NCI-H1092 (cell line): ENCODE data around the gene CDH23.

Source experiments
- DNase-seq: peaks from one replicate; lab custom pipeline; 2025; lab: John Stamatoyannopoulos, UW

The CDH23 gene

DNA sequence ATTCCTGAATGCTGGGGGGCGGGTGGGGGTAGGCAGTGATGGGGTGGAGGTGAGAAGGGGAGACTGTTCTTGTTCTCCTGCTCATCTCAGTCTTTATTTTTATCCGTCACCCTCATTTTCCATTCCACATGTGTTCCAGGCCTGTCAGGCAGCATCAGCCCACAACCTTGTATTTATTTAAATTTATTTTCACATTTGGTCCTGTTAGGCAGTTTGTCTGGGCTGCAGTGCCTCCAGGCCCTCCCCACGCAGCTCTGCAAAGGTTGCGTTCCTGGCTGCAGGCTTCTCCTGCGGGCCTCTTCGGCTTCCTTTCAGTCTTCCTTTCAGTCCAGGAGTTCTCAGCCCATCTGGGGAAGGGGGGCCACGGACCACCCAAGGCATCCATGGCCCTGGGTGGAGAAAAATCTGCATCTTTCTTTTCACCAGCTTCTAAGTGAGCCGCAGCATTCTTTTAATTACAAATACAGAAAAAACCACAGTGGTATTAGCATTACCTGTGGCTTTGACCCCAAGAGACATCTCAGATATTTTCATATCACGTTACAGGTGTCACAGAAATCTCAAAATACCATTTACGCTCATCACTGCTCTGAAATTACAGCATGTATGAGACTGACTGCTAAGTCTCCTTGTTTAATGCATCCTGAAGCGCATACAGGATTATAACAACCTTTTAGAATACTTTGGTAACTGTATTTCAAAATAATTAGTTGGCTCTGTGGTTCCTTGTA is 228.9 kb downstream of the CDH23 start:
- no peak for DNase-seq

DNA sequence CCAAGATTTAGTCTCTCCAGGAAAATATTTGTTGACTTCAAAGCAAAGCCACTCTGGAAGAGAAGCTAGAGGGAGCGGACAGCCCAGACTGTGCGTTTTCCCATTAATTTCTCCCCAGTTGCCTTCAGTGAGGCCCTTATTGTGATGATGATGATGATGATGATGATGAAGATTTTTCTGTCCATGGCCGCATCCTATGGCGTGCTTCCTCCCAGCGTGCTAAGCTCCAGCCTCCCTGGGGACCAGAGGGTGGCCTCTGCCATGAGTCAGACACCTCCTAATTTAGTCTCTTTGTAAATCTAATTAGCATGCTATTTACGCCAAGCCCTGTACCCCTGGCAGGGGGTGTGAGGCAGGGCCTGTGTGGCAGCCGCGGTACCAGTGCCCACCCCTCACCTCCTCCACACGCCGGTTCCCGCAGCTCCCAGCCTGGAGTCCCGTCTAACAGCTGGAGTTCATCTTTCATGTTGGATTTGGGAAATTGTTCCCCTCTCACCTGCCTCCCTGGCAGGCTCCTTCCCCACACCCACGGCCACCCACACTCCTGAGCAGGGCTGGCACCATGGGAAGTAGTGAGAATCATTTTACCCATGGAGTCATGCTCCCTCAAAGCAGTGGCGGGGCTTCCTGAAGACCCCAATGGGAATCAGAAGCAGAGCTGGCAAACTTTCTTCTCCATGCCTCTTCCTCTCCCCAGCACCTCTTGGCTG is 230.7 kb downstream of the CDH23 start:
- DNase-seq = no peak

DNA sequence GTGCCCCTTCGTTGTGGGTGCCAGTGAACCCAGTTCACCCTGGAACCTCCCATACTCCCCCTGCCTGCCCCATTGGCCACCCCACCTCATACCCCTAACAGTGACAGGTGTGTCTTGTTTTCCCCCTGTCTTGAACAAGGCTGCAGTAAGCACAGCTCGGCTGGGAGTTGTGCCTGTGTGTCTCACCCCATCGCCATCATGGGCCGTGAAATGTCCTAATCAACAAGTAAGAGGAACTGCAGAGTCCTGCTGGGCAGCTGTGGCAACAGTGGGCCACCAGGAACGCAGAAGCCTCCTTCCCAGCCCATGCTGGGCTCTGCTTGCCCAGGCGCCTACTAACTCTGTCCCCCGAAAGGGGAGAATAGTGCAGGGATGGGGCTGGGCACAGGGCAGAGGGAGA is 231.2 kb downstream of the CDH23 start:
- DNase-seq = no peak

DNA sequence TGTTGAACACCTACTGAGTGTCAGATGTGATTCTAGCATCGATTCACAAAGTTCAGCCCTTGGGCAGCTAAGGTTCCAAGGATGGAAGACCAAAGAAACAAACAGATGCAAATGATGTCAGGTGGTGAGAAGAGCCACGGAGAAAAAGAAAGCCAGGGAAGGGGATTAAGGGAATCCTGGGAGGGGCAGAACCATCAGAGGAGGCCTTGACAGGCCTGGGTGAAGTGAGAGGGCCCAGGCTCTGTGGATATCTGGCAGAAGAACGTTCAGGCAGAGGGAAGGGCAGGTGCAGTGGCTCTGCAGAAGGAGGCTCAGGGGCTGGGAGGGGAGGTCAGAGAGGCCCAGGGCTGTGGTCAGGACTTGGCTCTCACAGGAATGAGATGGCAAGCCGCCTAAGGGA is 232.4 kb downstream of the CDH23 start:
- DNase-seq = no peak

DNA sequence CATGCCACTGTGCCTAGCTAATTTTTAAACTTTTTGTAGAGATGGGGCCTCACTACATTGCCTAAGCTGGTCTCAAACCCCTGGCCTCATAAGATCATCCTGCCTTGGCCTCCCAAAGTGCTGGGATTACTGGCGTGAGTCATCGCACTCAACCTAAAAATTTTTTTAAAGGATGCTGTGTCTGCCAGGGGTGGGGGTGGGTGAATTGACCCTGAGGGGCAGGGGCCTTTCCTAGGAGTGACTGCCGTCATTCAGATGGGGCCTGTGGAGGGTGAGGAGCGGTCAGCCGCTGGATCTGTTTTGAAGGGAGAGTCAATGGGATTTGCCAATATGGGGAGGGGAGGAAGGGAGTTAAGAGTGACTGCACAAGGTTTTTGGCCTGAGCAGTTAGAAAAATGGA is 233.4 kb downstream of the CDH23 start:
- no peak for DNase-seq

DNA sequence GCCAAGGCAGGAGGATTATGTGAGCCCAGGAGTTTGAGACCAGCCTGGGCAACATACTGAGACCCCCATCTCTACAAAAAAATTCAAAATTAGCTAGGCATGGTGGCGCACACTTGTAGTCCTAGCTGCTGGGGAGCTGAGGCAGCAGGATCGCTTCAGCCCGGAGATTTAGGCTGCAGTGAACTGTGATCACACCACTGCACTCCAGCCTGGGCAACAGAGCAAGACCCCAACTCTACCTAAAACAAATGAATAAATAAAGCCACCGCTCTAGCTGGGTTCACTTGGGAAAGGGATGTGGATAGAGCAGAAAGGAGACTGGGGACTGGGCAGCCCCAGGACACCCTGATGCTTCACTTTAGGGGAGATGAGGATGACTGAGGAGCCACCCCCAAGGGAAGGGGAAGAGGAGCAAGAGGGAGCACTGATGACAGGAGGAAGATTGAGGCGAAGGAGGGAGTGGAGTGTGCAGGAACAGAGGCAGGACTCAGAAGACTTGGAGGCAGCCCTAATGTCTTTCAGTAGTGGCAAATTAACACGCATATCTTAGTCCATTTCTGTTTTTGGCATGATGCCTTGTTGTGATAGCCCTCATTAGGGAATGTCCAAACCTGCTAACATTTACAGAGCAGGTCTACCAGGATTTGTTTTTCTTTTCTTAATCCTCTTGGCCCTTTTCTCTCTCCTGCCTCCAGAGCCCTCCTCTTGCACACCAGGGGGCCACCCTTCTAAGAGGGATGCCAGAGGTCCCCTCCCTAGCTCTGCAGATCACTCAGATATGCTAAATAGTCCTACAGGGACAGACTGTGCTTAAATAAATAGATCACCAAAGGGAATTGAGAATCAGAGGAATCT is 234.5 kb downstream of the CDH23 start:
- no peak for DNase-seq

DNA sequence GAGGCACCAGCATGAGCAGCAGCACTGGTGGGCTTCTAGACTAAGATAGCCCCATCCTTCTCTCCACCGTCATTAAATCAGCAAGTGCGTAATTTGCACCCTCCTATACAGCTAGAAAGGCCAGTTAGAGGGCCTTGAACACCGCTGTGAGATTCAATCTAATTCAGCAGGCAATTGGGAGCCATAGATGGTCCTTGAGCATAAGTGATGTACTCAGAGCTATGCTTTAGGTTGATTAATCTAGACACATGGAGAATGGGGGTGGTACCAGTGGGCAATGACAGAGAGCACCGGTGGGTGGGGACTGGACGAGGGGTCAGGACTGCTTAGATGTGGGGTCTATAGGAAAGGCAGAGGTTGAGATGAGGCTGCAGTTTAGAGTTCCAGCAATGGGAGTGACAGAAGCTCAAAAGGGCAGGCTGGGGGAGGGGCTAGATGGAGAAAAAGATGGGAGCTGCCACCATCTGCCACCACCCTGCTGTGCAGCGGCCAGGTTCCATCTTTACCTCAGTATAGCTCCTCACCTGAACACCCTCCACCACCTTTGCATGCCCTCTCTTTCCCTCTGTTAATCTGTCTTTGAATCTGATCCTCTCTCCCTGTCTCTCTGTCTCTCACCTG is 235.6 kb downstream of the CDH23 start:
- no peak for DNase-seq

DNA sequence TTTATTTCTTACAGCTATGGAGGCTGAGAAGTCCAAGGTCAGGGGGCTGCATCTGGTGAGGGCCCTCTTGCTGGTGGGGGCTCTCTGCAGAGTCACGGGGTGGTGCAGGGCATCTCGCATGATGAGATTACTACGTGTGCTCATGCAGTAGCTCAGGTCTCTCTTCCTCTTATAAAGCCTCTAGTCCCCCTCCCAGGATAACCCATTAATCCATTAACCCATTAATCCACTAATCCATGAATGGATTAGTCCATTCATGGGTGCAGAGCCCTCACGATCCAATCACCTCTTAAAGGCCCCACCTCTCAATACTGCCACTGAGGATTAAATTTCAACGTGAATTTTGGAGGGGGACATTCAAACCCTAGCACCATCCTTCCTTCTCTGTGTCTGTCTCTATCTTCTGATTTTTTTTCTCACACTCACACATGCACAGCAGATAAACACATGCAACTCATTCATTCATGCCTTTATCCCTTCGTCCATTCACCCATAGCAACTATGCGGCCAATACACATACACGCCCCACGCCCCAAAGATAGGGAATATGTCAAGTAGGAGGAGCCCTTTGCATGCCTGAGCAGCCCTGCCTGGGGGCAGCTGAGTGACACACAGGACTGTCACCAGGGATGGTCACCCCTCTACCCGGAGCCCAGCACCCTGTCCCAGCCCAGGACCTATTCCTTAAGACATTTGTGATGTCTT is 236.3 kb downstream of the CDH23 start:
- DNase-seq = no peak

DNA sequence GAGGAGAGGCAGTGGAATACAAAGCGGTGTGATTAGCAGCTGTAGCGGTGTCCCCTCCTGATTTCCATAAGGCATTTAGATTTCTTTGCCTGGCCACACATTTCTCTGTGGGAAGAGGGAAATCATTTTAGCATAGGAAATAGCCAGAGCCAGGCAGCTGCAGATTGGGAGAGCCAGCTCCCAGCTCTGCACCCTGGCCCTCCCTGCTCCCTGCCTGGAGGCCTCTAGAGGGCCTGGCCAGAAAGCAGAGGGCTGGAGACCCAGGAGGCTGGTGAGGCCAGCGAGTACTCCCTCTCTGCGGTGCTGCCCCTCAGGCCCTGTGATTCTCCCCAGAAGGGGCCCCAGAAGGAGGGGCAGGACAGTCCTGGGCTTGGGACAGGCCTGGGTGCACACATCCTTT is 237.2 kb downstream of the CDH23 start:
- no peak for DNase-seq

DNA sequence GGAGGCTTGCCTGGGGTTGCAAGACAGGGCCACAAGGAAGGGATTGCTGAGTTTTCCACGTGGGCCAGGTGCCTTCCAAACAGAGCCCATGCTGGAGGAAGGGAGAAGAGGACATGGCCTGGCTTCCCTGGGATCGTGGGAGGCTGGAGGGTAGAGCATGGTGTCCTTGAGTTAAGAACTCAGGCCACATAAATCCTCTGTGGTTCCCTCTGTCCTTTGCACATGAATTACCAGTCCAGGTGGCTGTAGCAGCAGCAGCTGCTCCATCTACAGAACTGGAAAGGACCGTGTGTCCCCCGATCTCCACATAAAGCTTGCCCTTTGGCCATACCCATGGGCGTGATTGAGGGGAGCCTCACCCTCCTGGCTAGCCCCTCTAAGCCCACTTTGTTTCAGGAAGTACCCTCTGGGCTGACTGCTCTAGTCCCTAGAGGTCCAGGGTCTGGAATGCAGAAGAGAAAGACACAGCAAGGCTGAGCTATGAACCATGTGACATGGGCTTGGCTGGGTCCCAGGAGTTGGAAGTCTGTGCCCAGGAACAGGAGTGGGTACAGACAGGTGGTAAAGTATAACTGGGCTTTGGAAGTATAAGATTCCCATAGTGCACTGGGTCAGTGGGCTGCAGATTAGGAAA is 237.9 kb downstream of the CDH23 start:
- no peak for DNase-seq

DNA sequence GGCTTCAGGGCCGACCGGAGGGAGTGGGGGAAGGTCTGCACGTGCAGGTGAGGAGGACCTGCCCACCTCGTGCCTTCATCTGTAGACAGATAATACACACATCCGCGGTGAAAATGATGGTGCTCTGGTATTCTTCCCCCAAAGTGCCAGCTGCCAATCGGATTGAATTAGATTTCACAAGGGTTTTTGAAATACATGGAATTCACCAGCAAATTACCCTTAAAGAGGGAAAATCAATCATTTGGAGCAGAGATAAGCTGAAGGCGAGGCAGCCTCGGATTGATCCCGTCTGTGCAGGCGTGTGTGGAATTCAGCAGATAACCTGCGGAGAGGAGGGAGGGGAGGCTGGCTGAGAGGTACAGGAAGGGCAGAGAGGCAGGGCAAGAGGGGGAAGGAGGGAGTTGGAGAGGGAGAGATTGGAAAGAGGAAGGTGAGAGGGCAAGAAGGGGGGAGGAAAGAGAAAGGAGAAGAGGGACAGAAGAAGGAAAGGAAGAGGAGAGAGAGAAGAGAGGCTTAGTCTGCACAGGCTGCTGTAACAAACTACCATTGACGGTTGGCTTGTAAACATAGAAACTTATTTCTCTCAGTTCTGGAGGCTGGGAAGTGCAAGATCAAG is 238.6 kb downstream of the CDH23 start:
- no peak for DNase-seq

DNA sequence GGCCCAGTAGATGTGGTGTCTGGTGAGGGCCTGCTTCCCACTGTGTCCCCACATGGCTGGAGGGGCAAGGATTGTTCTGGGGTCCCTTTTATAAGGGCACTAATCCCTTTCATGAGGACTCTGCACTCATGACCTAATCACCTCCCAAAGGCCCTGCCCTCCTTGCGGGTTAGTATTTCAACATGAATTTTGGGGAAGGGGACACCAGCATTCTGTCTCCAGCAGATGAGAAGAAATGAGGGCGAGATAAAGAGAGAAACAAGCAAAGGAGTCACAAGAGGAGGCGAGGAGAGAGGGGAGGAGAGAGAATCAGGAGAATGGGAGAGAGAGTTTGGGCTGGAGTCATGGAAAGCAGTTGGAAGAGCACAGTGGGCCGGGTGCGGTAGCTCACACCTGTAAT is 239.1 kb downstream of the CDH23 start:
- DNase-seq = no peak

DNA sequence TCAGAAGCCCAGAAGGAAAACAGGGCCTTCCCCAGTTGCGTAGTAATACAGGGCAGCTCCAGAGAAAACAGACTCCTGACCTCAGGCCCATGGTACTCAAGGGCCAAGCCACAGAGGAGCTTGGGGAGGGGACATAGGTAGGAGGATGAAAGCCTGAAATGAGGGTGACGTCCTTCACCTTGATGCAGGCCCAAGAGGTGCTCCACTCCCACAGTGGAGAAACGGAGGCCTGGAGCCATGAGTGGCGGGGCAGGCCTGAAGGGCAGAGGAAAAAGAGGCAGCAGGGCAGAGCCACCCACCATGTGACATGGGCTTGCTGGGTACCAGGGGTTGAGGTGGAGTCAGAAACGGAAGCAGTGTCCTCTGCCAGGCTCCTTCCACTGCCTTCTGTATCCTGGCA is 239.9 kb downstream of the CDH23 start:
- no peak for DNase-seq

DNA sequence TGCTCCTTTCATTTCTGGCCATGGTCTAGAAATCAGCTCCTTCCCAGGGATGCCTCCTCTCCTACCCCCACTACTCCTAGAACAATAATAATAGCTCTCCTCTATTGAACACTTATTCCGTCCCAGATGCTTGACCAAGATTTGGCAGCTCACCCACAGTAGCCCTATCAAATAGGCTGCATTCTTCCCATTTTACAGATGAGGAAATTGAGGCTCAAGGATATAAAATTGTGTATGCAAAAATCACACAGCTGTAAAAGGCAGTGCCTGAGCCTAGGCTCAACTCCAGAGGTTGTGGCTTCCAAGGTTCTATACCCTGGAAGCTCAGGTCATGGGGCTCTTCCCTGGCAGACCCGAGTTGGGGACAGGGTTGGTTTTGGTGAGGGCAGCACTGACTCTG is 240.6 kb downstream of the CDH23 start:
- no peak for DNase-seq

DNA sequence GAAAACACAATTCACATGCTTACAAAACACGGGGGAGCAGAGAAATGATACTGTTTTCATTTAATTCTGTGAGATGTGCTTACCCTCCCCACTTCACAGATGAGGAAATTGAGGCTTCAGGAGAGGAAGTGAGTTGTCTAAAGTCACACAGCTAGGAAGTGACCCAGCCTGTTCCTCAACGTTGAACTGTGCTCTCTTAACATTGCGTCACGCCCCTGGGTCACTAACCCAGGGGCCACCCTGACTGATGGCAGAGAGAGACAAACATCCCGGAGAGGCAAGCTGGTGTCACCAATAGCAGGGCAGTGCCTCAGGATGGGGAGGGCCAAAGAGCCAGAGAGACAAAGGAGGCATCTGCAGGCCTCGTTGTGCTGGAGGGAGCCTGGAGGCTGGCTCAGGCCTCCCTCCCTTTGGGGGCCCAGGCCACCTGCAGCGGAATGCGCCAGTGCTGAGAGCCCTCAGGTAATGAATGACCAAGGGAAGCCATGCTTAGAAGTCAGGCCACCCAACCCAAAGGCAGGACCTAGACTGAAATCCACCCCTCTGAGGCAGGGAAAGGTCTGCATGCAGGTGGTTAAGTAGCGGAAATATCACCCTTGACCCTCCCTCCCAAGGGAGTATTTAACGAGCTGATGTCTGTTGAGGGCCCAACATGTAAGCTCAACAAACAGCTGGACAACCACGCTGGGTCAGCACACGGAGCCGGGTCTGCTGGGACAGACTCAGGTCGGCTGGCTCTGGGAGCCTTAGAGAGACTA is 241.5 kb downstream of the CDH23 start:
- DNase-seq = no peak

DNA sequence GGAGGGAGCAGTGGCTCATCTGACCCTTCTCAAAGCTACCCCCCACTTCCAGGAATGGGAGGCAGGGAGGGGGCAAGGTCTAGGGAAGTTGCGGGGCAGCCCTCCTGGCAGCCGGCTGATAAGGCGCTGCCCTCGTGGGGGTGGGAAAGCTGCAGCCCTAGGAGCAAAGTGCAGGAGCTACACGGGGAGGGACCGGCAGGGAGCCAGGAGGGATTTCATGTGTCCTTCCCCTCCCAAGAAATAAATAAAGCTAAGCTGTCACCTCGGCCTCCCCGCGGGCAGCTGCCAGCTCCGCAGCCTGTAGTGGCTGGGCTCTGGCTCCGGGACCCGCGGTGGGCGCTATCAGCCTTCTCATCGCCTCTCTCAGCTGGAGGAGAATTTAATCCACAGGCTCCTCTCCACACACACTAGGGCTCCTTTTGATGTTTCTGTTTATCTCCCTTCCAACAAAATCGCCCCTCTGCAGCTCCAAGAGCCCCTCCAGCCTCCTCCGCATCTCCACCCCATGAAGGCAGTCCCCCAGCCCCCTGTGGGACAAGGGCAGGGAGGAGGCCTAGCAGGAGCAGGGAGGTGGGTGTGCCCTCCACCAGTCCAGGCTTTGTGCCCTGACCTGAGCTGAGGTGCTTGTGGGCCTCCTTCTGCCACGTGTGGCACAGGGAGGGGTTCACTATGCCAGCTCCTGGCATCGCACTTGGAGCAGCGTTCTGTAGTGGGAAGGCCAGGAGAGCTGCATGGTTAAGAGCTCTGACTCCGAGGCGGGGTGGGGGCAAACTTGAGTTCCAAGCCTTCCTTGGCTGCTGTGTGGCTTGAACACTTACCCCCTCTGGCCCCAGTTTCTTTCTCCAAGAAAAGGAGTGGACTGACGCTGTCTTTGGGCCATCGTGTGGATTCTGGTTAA is 242.4 kb downstream of the CDH23 start:
- DNase-seq = no peak

DNA sequence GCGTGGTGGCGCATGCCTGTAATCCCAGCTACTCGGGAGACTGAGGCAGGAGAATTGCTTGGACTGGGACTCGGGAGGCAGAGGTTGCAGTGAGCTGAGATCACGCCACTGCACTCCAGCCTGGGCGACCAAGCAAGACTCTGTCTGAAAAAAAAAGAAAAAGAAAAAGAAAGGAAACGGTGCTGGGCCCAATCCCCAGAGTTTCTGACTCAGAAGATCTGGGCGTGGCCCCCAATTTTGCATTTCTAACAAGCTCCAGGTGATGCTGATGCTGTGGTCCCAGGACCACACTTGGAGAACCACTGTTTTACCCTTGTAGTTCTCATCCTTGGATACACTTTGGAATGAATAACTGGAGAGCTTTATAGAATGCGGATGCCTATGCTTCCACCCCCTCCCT is 243.9 kb downstream of the CDH23 start:
- DNase-seq = no peak

DNA sequence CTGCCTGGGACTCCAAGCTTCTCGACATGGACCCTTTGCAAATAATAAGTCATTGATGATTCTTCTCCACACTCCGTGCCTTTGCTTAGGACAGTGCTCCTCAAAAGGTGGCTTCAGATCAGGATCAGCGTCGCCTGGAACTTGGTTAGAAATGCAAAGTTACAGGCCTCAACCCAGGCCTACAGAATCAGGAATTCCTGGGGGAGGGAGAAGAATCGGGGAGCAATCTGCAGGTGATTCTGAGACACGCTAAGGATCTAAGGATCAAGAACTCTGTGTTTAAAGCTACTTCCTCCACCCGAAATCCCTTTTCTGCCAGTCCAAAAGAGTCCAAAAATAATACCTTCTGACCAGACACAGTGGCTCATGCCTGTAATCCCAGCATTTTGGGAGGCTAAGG is 244.7 kb downstream of the CDH23 start:
- no peak for DNase-seq

DNA sequence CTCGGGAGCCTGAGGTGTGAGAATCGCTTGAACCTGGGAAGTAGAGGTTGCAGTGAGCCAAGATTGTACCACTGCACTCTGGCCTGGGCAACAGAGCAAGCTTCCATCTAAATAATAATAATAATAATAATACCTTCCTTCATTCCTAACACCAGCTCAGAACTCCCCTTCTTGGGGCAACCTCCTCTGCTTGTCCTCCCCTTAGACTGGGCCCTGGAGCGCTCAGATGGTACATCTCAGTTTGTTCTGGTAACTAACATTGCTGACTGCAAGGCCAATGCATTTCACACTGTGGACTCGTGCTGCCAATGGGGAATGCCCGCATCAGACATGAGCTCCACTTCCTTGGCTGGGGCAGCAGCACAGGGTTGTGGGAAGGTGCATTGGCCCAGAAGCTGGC is 245.3 kb downstream of the CDH23 start:
- no peak for DNase-seq
